SH-SY5Y (cell line): ENCODE results near the gene HSPA8.

Source experiments
- GATA2 ChIP-seq: IDR thresholded peaks from 2 replicates; pipeline ENCODE4 v1.6.1; 2011; ENCODE audit warnings: mild to moderate bottlenecking, low read depth, low read length
- GATA3 ChIP-seq: IDR thresholded peaks from 2 replicates; pipeline ENCODE4 v1.6.1; 2011; ENCODE audit warnings: low read depth, mild to moderate bottlenecking, low read length, moderate library complexity

HSPA8 gene

GRCh38 chr11:123056835-123057491, 5.0 kb downstream of the HSPA8 start:
- TF ChIP-seq GATA3 = no peak

- TF ChIP-seq GATA3 (no peak), GATA2 (no peak)
Measured at GRCh38 chr11:123055191-123055901, 6.6 kb downstream of the HSPA8 start.

- no peak for TF ChIP-seq GATA2
- no peak for TF ChIP-seq GATA3
Measured at GRCh38 chr11:123054301-123055065, 7.5 kb downstream of the HSPA8 start.

GRCh38 chr11:123052901-123053721, 8.8 kb downstream of the HSPA8 start:
- TF ChIP-seq GATA2 (no peak), GATA3 (no peak)

- no peak for TF ChIP-seq GATA3
- TF ChIP-seq GATA2 = no peak
Measured at GRCh38 chr11:123051634-123052033, 10.3 kb downstream of the HSPA8 start.

- no peak for TF ChIP-seq GATA2
- no peak for TF ChIP-seq GATA3
Measured at GRCh38 chr11:123051146-123051545, 10.8 kb downstream of the HSPA8 start.

- TF ChIP-seq GATA3 (no peak), GATA2 (no peak)
Measured at GRCh38 chr11:123047947-123048293, 14.0 kb downstream of the HSPA8 start.

- TF ChIP-seq GATA3 (no peak), GATA2 (no peak)
Measured at GRCh38 chr11:123047266-123047946, 14.5 kb downstream of the HSPA8 start.

- TF ChIP-seq GATA2 (no peak), GATA3 (no peak)
Measured at GRCh38 chr11:123046473-123047259, 15.3 kb downstream of the HSPA8 start.

GRCh38 chr11:123045101-123045500, 16.8 kb downstream of the HSPA8 start:
- TF ChIP-seq GATA3 = no peak

- TF ChIP-seq GATA2 = no peak
- TF ChIP-seq GATA3 = no peak
Measured at GRCh38 chr11:123041185-123041584, 20.8 kb downstream of the HSPA8 start.

- TF ChIP-seq GATA2 (no peak), GATA3 (no peak)
Measured at GRCh38 chr11:123040111-123040432, 21.9 kb downstream of the HSPA8 start.

- TF ChIP-seq GATA2 (no peak), GATA3 (no peak)
Measured at GRCh38 chr11:123035831-123036230, 26.1 kb downstream of the HSPA8 start.
